ENCODE results near the gene GPR89A.
"Not testable (repeated sequence)": the region's sequence is repeated elsewhere in the genome, so short reads cannot be mapped to it uniquely, and the experiment has no call there.

Gene GPR89A

GRCh38 chr1:145607833-145608733 is at the start of gene GPR89A:
Gene GPR89A, plus strand, starts transcription at chr1:145607988. Its CDS starts 146 bp downstream, at chr1:145608134.
- DNase-seq (ENCODE audit: low read depth, low spot score), result peak; percentile 80

GRCh38 chr1:145586820-145587219 is 21.0 kb upstream of the GPR89A start:
- DNase-seq (ENCODE audit: low read depth, low spot score), result not testable (repeated sequence)

GRCh38 chr1:145590806-145591205 is 17.0 kb upstream of the GPR89A start:
- not testable (repeated sequence) for DNase-seq (ENCODE audit: low read depth, low spot score)

GRCh38 chr1:145592347-145592746 is 15.4 kb upstream of the GPR89A start:
- not testable (repeated sequence) for DNase-seq (ENCODE audit: low read depth, low spot score)

GRCh38 chr1:145595421-145595820 is 12.4 kb upstream of the GPR89A start:
- not testable (repeated sequence) for DNase-seq (ENCODE audit: low read depth, low spot score)

- DNase-seq (ENCODE audit: low read depth, low spot score), result not testable (repeated sequence)
Observed at GRCh38 chr1:145596236-145596635, 11.6 kb upstream of the GPR89A start.

GRCh38 chr1:145599426-145599825 is 8.4 kb upstream of the GPR89A start:
- not testable (repeated sequence) for DNase-seq (ENCODE audit: low read depth, low spot score)

- no peak for DNase-seq (ENCODE audit: low read depth, low spot score)
Observed at GRCh38 chr1:145601593-145601992, 6.2 kb upstream of the GPR89A start.

GRCh38 chr1:145606840-145607239 is 948 bp upstream of the GPR89A start:
- DNase-seq (ENCODE audit: low read depth, low spot score), result not testable (repeated sequence)

GRCh38 chr1:145607289-145607688 is 499 bp upstream of the GPR89A start:
- DNase-seq (ENCODE audit: low read depth, low spot score), result not testable (repeated sequence)

GRCh38 chr1:145610744-145611143 is 3.0 kb downstream of the GPR89A start:
- not testable (repeated sequence) for DNase-seq (ENCODE audit: low read depth, low spot score)

- DNase-seq (ENCODE audit: low read depth, low spot score), result not testable (repeated sequence)
Observed at GRCh38 chr1:145620073-145620472, 12.3 kb downstream of the GPR89A start.

GRCh38 chr1:145622177-145622576 is 14.4 kb downstream of the GPR89A start:
- DNase-seq (ENCODE audit: low read depth, low spot score), result not testable (repeated sequence)

GRCh38 chr1:145636237-145636636 is 28.4 kb downstream of the GPR89A start:
- DNase-seq (ENCODE audit: low read depth, low spot score), result not testable (repeated sequence)

- not testable (repeated sequence) for DNase-seq (ENCODE audit: low read depth, low spot score)
Observed at GRCh38 chr1:145641886-145642285, 34.1 kb downstream of the GPR89A start.

- DNase-seq (ENCODE audit: low read depth, low spot score), result not testable (repeated sequence)
Observed at GRCh38 chr1:145643990-145644389, 36.2 kb downstream of the GPR89A start.

- DNase-seq (ENCODE audit: low read depth, low spot score), result not testable (repeated sequence)
Observed at GRCh38 chr1:145656245-145656943, 48.6 kb downstream of the GPR89A start.

- DNase-seq (ENCODE audit: low read depth, low spot score), result not testable (repeated sequence)
Observed at GRCh38 chr1:145662502-145662901, 54.7 kb downstream of the GPR89A start.

- DNase-seq (ENCODE audit: low read depth, low spot score), result not testable (repeated sequence)
Observed at GRCh38 chr1:145665015-145665414, 57.2 kb downstream of the GPR89A start.

GRCh38 chr1:145670995-145671745 is 63.4 kb downstream of the GPR89A start:
- not testable (repeated sequence) for DNase-seq (ENCODE audit: low read depth, low spot score)

- DNase-seq (ENCODE audit: low read depth, low spot score), result not testable (repeated sequence)
Observed at GRCh38 chr1:145673217-145673616, 65.4 kb downstream of the GPR89A start.

GRCh38 chr1:145684858-145685257 is 77.1 kb downstream of the GPR89A start:
- not testable (repeated sequence) for DNase-seq (ENCODE audit: low read depth, low spot score)
